K562 (cell line): ENCODE measurements around the gene GLIPR2. TPM values are rescaled to one million over a fixed set of nuclear protein-coding genes. Genes with fewer than 3 reads are reported as not detected.

Experiments
- ATAC-seq: fragments of 200-7000 bp; cut with Tn5 transposase; 3 replicates; pipeline ENCODE4 v1.9.1; 2020; ENCODE audit warnings: moderate library complexity
- BruUV-seq: library from RNA; stranded (reverse); fragments of 400-500 nt; replicated peaks from 2 replicates; lab custom pipeline; 2021; lab: Mats Ljungman, UMichigan
- CTCF ChIA-PET: fragments of 300-600 bp; formaldehyde crosslinking; extraction: SDS; loops from one replicate; lab custom pipeline; 2021; ENCODE audit warnings: low intra/inter-chr PET ratio; lab: Yijun Ruan, JAX
- POLR2A ChIA-PET: fragments of 300-600, 350-650 bp; sonication (Branson Sonifier 250); formaldehyde crosslinking; extraction: SDS; loops from one replicate; lab custom pipeline; 2021; ENCODE audit warnings: antibody characterized with exemption, inconsistent platforms; lab: Yijun Ruan, JAX
- DNase-seq, 4 experiments: peaks; one replicate each; pipeline versions ENCODE4 v3.0.0 to v3.0.0-alpha.2; 2011 to 2018; ENCODE audit warnings: low spot score in 3 of 4, mixed read lengths in 3 of 4; ENCODE audit errors: extremely low read depth in 1 of 4
- FAIRE-seq: peaks from 2 replicates; lab custom pipeline; 2011; peaks lifted over from hg19 to GRCh38; lab: Jason Lieb, UNC
- H2AFZ ChIP-seq: 2 replicates; pipeline ENCODE4 v1.6.0; 2011; ENCODE audit warnings: low read depth, low read length, control low read depth, inconsistent platforms
- H3K27ac ChIP-seq: fragments of 200-600 bp; 3 replicates; pipeline ENCODE4 v1.8.0; 2011; ENCODE audit warnings: low read depth, mild to moderate bottlenecking, control low read depth, inconsistent platforms, low read length, moderate library complexity, mixed read lengths; ENCODE audit errors: extremely low read depth
- H3K27me3 ChIP-seq, 2 experiments: fragments of 300-600 bp in 1 of 2; 2 replicates in 1 of 2; 3 replicates in 1 of 2; pipeline versions ENCODE4 v1.6.0 to v1.8.0; 2011; ENCODE audit warnings: inconsistent platforms in 2 of 2, low read length in 2 of 2, mild to moderate bottlenecking in 1 of 2, mixed read lengths in 1 of 2, moderate library complexity in 1 of 2; ENCODE audit not compliant: control insufficient read depth in 2 of 2, insufficient read depth in 2 of 2
- H3K36me3 ChIP-seq: fragments of 300-600 bp; 3 replicates; pipeline ENCODE4 v1.8.0; 2011; ENCODE audit warnings: mild to moderate bottlenecking, low read length, inconsistent platforms; ENCODE audit not compliant: control insufficient read depth, insufficient read depth
- H3K4me1 ChIP-seq, 2 experiments: fragments of 200-600 bp in 1 of 2; replicated peaks in 1 of 2; 2 replicates in 1 of 2; 3 replicates in 1 of 2; pipeline versions ENCODE4 v1.5.1 to v1.8.0; 2011; ENCODE audit warnings: inconsistent platforms in 2 of 2, low read length in 2 of 2, mild to moderate bottlenecking in 1 of 2, mixed read lengths in 1 of 2, moderate library complexity in 1 of 2; ENCODE audit not compliant: control insufficient read depth in 2 of 2, insufficient read depth in 2 of 2
- H3K4me2 ChIP-seq: 2 replicates; pipeline ENCODE4 v1.6.1; 2011; ENCODE audit warnings: low read length, control low read depth, inconsistent platforms, mixed read lengths; ENCODE audit not compliant: insufficient read depth
- H3K4me3 ChIP-seq: fragments of 200-600 bp; sonication (generic), shearing (Covaris generic); 2 replicates; pipeline ENCODE4 v1.5.1; 2016; ENCODE audit warnings: control low read depth, inconsistent platforms
- H3K79me2 ChIP-seq: fragments of 200-600 bp; 3 replicates; pipeline ENCODE4 v1.8.0; 2011; ENCODE audit warnings: low read length, inconsistent platforms; ENCODE audit not compliant: control insufficient read depth, insufficient read depth
- H3K9ac ChIP-seq, 2 experiments: 2 replicates each; pipeline versions ENCODE4 v1.6.0 to v1.6.1; 2011; ENCODE audit warnings: low read depth in 2 of 2, low read length in 2 of 2, control low read depth in 1 of 2, inconsistent platforms in 1 of 2, mild to moderate bottlenecking in 1 of 2, mixed read lengths in 1 of 2; ENCODE audit not compliant: insufficient read depth in 1 of 2
- H3K9me1 ChIP-seq: one replicate; pipeline ENCODE4 v1.6.0; 2011; ENCODE audit warnings: inconsistent platforms, mild to moderate bottlenecking, low read length, moderate library complexity; ENCODE audit not compliant: control insufficient read depth, insufficient read depth
- H3K9me3 ChIP-seq: replicated peaks from 2 replicates; pipeline ENCODE4 v1.5.1; 2011; ENCODE audit warnings: low read depth, low read length, inconsistent platforms; ENCODE audit not compliant: control insufficient read depth, insufficient read depth
- H4K20me1 ChIP-seq: replicated peaks from 2 replicates; pipeline ENCODE4 v1.6.1; 2011; ENCODE audit warnings: low read length, inconsistent platforms, mixed read lengths; ENCODE audit not compliant: control insufficient read depth, insufficient read depth
- CREM ChIP-seq: IDR thresholded peaks from 2 replicates; pipeline ENCODE4 v1.6.1; 2014; ENCODE audit warnings: antibody characterized with exemption, low read depth
- ESRRA ChIP-seq: fragments of 450-650 bp; IDR thresholded peaks from 2 replicates; pipeline ENCODE4 v1.6.1; 2014; ENCODE audit warnings: low read depth, mild to moderate bottlenecking, moderate library complexity, borderline replicate concordance
- MAZ ChIP-seq, 2 experiments: fragments of 450-650 bp in 1 of 2; sonication (generic) in 1 of 2; formaldehyde crosslinking; IDR thresholded peaks in 1 of 2; conservative IDR thresholded peaks in 1 of 2; 2 replicates each; pipeline versions ENCODE4 v1.4.0 to v1.5.0; 2020; ENCODE audit warnings: mild to moderate bottlenecking in 1 of 2, missing genetic modification reagents in 1 of 2
- PRPF4 ChIP-seq: fragments of 200-400 bp; formaldehyde crosslinking; IDR thresholded peaks from one replicate; pipeline ENCODE4 v1.6.1; 2017; ENCODE audit warnings: low read length, low read depth, mild to moderate bottlenecking; ENCODE audit not compliant: insufficient read depth, poor library complexity, severe bottlenecking
- WGBS: fragments of 100-300 bp; shearing (Covaris generic); methylation state at CpG from one replicate; pipeline ENCODE4 v1.1.6; 2016; ENCODE audit warnings: low coverage, mixed read lengths; ENCODE audit not compliant: insufficient coverage; ENCODE audit errors: missing lambda C conversion rate; 5-methylcytosine and 5-hydroxymethylcytosine counted together
- in situ Hi-C: fragments of 300-500 bp; cut with MboI; formaldehyde crosslinking; loops from 4 replicates; pipeline ENCODE4 v1.15.0; 2018; ENCODE audit warnings: inconsistent platforms, mixed read lengths
- intact Hi-C: fragments of 100-400 bp; cut with micrococcal nuclease; formaldehyde crosslinking; loops from 2 replicates; pipeline ENCODE4 v1.14.2; 2022
- polyA plus RNA-seq, 8 experiments: library from polyadenylated mRNA; depleted of rRNA in 4 of 8; stranded (reverse) in 5 of 8; unstranded in 3 of 8; fragments of >200 nt; fragmentation: Nextera tagmentation in 2 of 8; fragmentation: Illumina TruSeq in 1 of 8; extraction: Ambion mirVana in 2 of 8; extraction: Trizol in 1 of 8; gene quantifications; 2 replicates each; pipeline versions ENCODE4 v1.2.1 to v1.2.3, GENCODE V29; 2011 to 2014; ENCODE audit warnings: inconsistent platforms in 1 of 8, missing spikeins in 1 of 8
- total RNA-seq, 7 experiments: library from RNA; depleted of rRNA in 6 of 7; stranded (reverse); fragments of >200 nt in 6 of 7; fragmentation: Illumina TruSeq in 2 of 7; extraction: Trizol in 2 of 7; gene quantifications; 2 replicates each; pipeline versions ENCODE4 v1.2.1 to v1.2.3, GENCODE V29; 2011 to 2021; ENCODE audit warnings: low replicate concordance in 1 of 7

The GLIPR2 gene
- total and polyA plus RNA-seq, 9 of the 15 experiments (the other 6 are each of a cell fraction or from before 2014, with no cell fraction given), result 1.4 to 8.8 (median 2.9) TPM

- TF ChIP-seq PRPF4 (no peak), ESRRA (no peak), CREM (no peak)
Observed at GRCh38 chr9:36102742-36103495, 33.6 kb upstream of the GLIPR2 start (continued).

- Histone ChIP-seq H2AFZ (no peak overlapping the region), H3K27me3 (peaks cover 7 to 10% of the 10 kb centered on the region in 2 experiments; a peak in 2 of 5 replicates), H3K4me1 (no peaks in the 10 kb centered on the region; a peak in 1 of 5 replicates), H3K79me2 (no peaks in the 10 kb centered on the region), H3K9me1 (no peaks in the 10 kb centered on the region)
- no TSS peak for BruUV-seq
- 0% methylated on average over 2 of the region's 2 CpGs for WGBS
- in situ Hi-C loops, result no loop called here
- TF ChIP-seq MAZ (CRISPR knock-in tag; conservative IDR thresholded peaks at IDR 0.05 in 1 of 2, IDR thresholded peaks at IDR 0.05 in 1 of 2), result no peak
- TF ChIP-seq, all 486 proteins: peak for 0
- intact Hi-C loops, result no loop called here
- Histone ChIP-seq H3K9me3 (no peaks in the 10 kb centered on the region), H3K4me3 (no peak overlapping the region), H3K4me2 (no peak overlapping the region), H3K27ac (no peak overlapping the region), H3K9ac (no peak overlapping the region), H3K36me3 (no peaks in the 10 kb centered on the region), H4K20me1 (no peaks in the 10 kb centered on the region)
- DNase-seq, result no peak
- ATAC-seq, result no peak
- ChIA-PET CTCF (no interaction called here), POLR2A (interaction anchor here (0.6 to 0.8 kb wide), 2 partner anchors 582 to 1438 kb away, joined by 3 read pairs; no protein-coding TSS in a partner anchor)
- FAIRE-seq, result no peak
Observed at GRCh38 chr9:36109071-36109470, 27.5 kb upstream of the GLIPR2 start.
